Ascending aorta (tissue), 2 donors: ENCODE results near the gene CRTAC1. TPM values are rescaled to one million over a fixed set of nuclear protein-coding genes. Genes with fewer than 3 reads are reported as not detected.

Source experiments
- DNase-seq, 2 donors: peaks; one replicate each; pipeline ENCODE4 v3.0.0-alpha.2; 2019; ENCODE audit warnings: low spot score in 2 of 2
- H3K27ac ChIP-seq, 2 donors: fragments of 200-600 bp; sonication (generic); one replicate each; pipeline ENCODE4 v1.5.1; 2016 to 2017; ENCODE audit warnings: mild to moderate bottlenecking in 1 of 2
- H3K27me3 ChIP-seq: fragments of 200-600 bp; sonication (generic); one replicate; pipeline ENCODE4 v1.5.1; 2017
- H3K36me3 ChIP-seq, 2 donors: fragments of 200-600 bp; sonication (generic); one replicate each; pipeline ENCODE4 v1.5.1; 2016
- H3K4me1 ChIP-seq, 2 donors: fragments of 200-600 bp; sonication (generic); one replicate each; pipeline ENCODE4 v1.5.1; 2016 to 2017; ENCODE audit warnings: mild to moderate bottlenecking in 1 of 2
- H3K4me3 ChIP-seq, 2 donors: fragments of 200-600 bp; sonication (generic); one replicate each; pipeline ENCODE4 v1.5.1; 2016 to 2017; ENCODE audit warnings: mild to moderate bottlenecking in 1 of 2
- H3K9me3 ChIP-seq, 2 donors: fragments of 200-600 bp; sonication (generic); one replicate each; pipeline ENCODE4 v1.5.1; 2016
- CTCF ChIP-seq, 3 experiments: fragments of 200-600 bp in 2 of 3; fragments of 450-650 bp in 1 of 3; sonication (generic) in 2 of 3; IDR thresholded peaks; one replicate each; pipeline ENCODE4 v1.5.1; 2016 to 2019; ENCODE audit warnings: antibody characterized with exemption in 3 of 3, mild to moderate bottlenecking in 1 of 3, moderate library complexity in 1 of 3
- intact Hi-C: fragments of 100-400 bp; cut with DNase I; formaldehyde crosslinking; loops from one replicate; pipeline ENCODE4 v1.15.1; 2023
- total RNA-seq: library from RNA; depleted of rRNA; stranded (reverse); fragments of >200 nt; gene quantifications from one replicate; pipeline ENCODE4 v1.1.0, GENCODE V29; 2016

Gene CRTAC1
- total RNA-seq, 1 donor from 2014 or later = 25.2 TPM

GRCh38 chr10:97861924-97862323 is 168.5 kb downstream of the CRTAC1 start:
- no peaks in the 10 kb centered on the region for H3K4me1 ChIP-seq
- H3K9me3 ChIP-seq = no peaks in the 10 kb centered on the region
- intact Hi-C loops = no loop called here
- DNase-seq = no peak
- no peak overlapping the region for H3K4me3 ChIP-seq
- no peak for TF ChIP-seq CTCF (IDR thresholded peaks at IDR 0.05)
- no peaks in the 10 kb centered on the region for H3K27me3 ChIP-seq
- no peak overlapping the region for H3K27ac ChIP-seq
- no peaks in the 10 kb centered on the region for H3K36me3 ChIP-seq

- Histone ChIP-seq H3K4me3 (no peak overlapping the region), H3K27me3 (no peaks in the 10 kb centered on the region), H3K27ac (no peak overlapping the region), H3K9me3 (no peaks in the 10 kb centered on the region), H3K36me3 (no peaks in the 10 kb centered on the region), H3K4me1 (no peaks in the 10 kb centered on the region)
- no peak for TF ChIP-seq CTCF (IDR thresholded peaks at IDR 0.05)
- intact Hi-C loops = no loop called here
- no peak for DNase-seq
These were observed 169.2 kb downstream of the CRTAC1 start for GRCh38 chr10:97861097-97861750.

- no peak for DNase-seq
- Histone ChIP-seq H3K27me3 (no peaks in the 10 kb centered on the region), H3K4me1 (no peaks in the 10 kb centered on the region), H3K9me3 (no peaks in the 10 kb centered on the region), H3K4me3 (no peak overlapping the region), H3K36me3 (no peaks in the 10 kb centered on the region), H3K27ac (no peak overlapping the region)
- TF ChIP-seq CTCF (IDR thresholded peaks at IDR 0.05) = no peak
- intact Hi-C loops = no loop called here
These were observed 172.4 kb downstream of the CRTAC1 start for GRCh38 chr10:97858001-97858439.

GRCh38 chr10:97854743-97855142 is 175.7 kb downstream of the CRTAC1 start:
- intact Hi-C loops = no loop called here
- no peak for DNase-seq

GRCh38 chr10:97852840-97853405 is 177.5 kb downstream of the CRTAC1 start:
- no peak overlapping the region for H3K27ac ChIP-seq
- TF ChIP-seq CTCF (IDR thresholded peaks at IDR 0.05) = no peak
- H3K27me3 ChIP-seq = no peaks in the 10 kb centered on the region
- H3K9me3 ChIP-seq = no peaks in the 10 kb centered on the region
- H3K4me1 ChIP-seq = peaks cover 2 to 4% of the 10 kb centered on the region in 2 donors
- no peak overlapping the region for H3K4me3 ChIP-seq
- no peaks in the 10 kb centered on the region for H3K36me3 ChIP-seq
- no peak for DNase-seq
- intact Hi-C loops = no loop called here

More at GRCh38 chr10:97854743-97855142, 175.7 kb downstream of the CRTAC1 start:
- H3K9me3 ChIP-seq = no peaks in the 10 kb centered on the region
- no peaks in the 10 kb centered on the region for H3K36me3 ChIP-seq
- H3K4me1 ChIP-seq = peaks cover 0 to 4% of the 10 kb centered on the region in 2 donors
- no peak overlapping the region for H3K27ac ChIP-seq
- H3K27me3 ChIP-seq = no peaks in the 10 kb centered on the region
- no peak for TF ChIP-seq CTCF (IDR thresholded peaks at IDR 0.05)
- H3K4me3 ChIP-seq = no peak overlapping the region
